IMR-90 (cell line): Measurements from ENCODE around the gene BRMS1. TPM values are rescaled to one million over a fixed set of nuclear protein-coding genes. Genes with fewer than 3 reads are reported as not detected.

Experiments used
- ATAC-seq: fragments of 200-7000 bp; cut with Tn5 transposase; 2 replicates; pipeline ENCODE4 v1.9.1; 2020; ENCODE audit warnings: low read depth, mild to moderate bottlenecking, moderate library complexity
- BruUV-seq: library from RNA; stranded (reverse); fragments of 400-500 nt; replicated peaks from 2 replicates; lab custom pipeline; 2021; lab: Mats Ljungman, UMichigan
- CTCF ChIA-PET: fragments of 300-600 bp; formaldehyde crosslinking; extraction: SDS; loops from one replicate; lab custom pipeline; 2021; ENCODE audit warnings: antibody characterized with exemption; lab: Yijun Ruan, JAX
- POLR2A ChIA-PET: fragments of 300-600 bp; sonication (Branson Sonifier 250); formaldehyde crosslinking; loops from one replicate; lab custom pipeline; 2022; ENCODE audit warnings: antibody characterized with exemption; ENCODE audit not compliant: unreplicated experiment; lab: Charles Lee
- DNase-seq: peaks from one replicate; pipeline ENCODE4 v3.0.0; 2013
- H2AFZ ChIP-seq: replicated peaks from 2 replicates; pipeline ENCODE3; 2013; ENCODE audit warnings: low read length, mild to moderate bottlenecking; ENCODE audit not compliant: poor library complexity
- H2AK5ac ChIP-seq: 2 replicates; pipeline ENCODE4 v1.6.1; 2013; ENCODE audit warnings: low read depth, low read length, inconsistent platforms
- H2AK9ac ChIP-seq: replicated peaks from 2 replicates; pipeline ENCODE3; 2013; ENCODE audit warnings: mild to moderate bottlenecking, low read depth, low read length, moderate library complexity; ENCODE audit not compliant: poor library complexity
- H2BK120ac ChIP-seq: 2 replicates; pipeline ENCODE4 v1.6.1; 2013; ENCODE audit warnings: low read depth, low read length, inconsistent platforms
- H2BK15ac ChIP-seq: 3 replicates; pipeline ENCODE4 v1.6.1; 2013; ENCODE audit warnings: low read depth, low read length, inconsistent platforms
- H2BK20ac ChIP-seq: 2 replicates; pipeline ENCODE4 v1.6.1; 2013; ENCODE audit warnings: low read depth, mild to moderate bottlenecking, inconsistent platforms, low read length, moderate library complexity
- H2BK5ac ChIP-seq: 2 replicates; pipeline ENCODE4 v1.6.1; 2013; ENCODE audit warnings: mild to moderate bottlenecking, low read depth, low read length, inconsistent platforms; ENCODE audit not compliant: poor library complexity, severe bottlenecking
- H3K14ac ChIP-seq: replicated peaks from 2 replicates; pipeline ENCODE4 v1.6.1; 2013; ENCODE audit warnings: low read depth, low read length, inconsistent platforms
- H3K18ac ChIP-seq: 2 replicates; pipeline ENCODE4 v1.6.1; 2013; ENCODE audit warnings: low read depth, low read length, control low read depth
- H3K23ac ChIP-seq: 2 replicates; pipeline ENCODE4 v1.6.1; 2013; ENCODE audit warnings: low read depth, low read length, inconsistent platforms
- H3K27ac ChIP-seq: 2 replicates; pipeline ENCODE4 v1.5.1; 2013; ENCODE audit warnings: mild to moderate bottlenecking, control low read depth, low read length; ENCODE audit not compliant: insufficient read depth
- H3K27me3 ChIP-seq: 2 replicates; pipeline ENCODE4 v1.6.1; 2013; ENCODE audit warnings: low read length; ENCODE audit not compliant: control insufficient read depth, insufficient read depth
- H3K36me3 ChIP-seq: 2 replicates; pipeline ENCODE4 v1.6.1; 2013; ENCODE audit warnings: low read length, mixed read lengths; ENCODE audit not compliant: control insufficient read depth, insufficient read depth
- H3K4ac ChIP-seq: 2 replicates; pipeline ENCODE4 v1.6.1; 2013; ENCODE audit warnings: low read depth, low read length, inconsistent platforms
- H3K4me1 ChIP-seq: 2 replicates; pipeline ENCODE4 v1.6.1; 2013; ENCODE audit warnings: low read length, mixed read lengths; ENCODE audit not compliant: control insufficient read depth, insufficient read depth
- H3K4me2 ChIP-seq: 2 replicates; pipeline ENCODE4 v1.6.1; 2013; ENCODE audit warnings: low read depth, mild to moderate bottlenecking, control low read depth, low read length, moderate library complexity
- H3K4me3 ChIP-seq: 2 replicates; pipeline ENCODE4 v1.5.1; 2013; ENCODE audit warnings: low read depth, mild to moderate bottlenecking, control low read depth, low read length, moderate library complexity; ENCODE audit not compliant: insufficient read depth
- H3K56ac ChIP-seq: 2 replicates; pipeline ENCODE4 v1.6.1; 2013; ENCODE audit warnings: low read length, inconsistent platforms; ENCODE audit not compliant: insufficient read depth; ENCODE audit errors: extremely low read depth
- H3K79me1 ChIP-seq, 2 experiments: 2 replicates each; pipeline ENCODE4 v1.6.1; 2013; ENCODE audit warnings: low read length in 2 of 2, inconsistent platforms in 1 of 2, low read depth in 1 of 2
- H3K9ac ChIP-seq: 2 replicates; pipeline ENCODE4 v1.6.1; 2013; ENCODE audit warnings: low read depth, low read length, control low read depth
- H3K9me1 ChIP-seq: 2 replicates; pipeline ENCODE4 v1.6.1; 2013; ENCODE audit warnings: low read length, inconsistent platforms; ENCODE audit not compliant: insufficient read depth
- H3K9me3 ChIP-seq: 2 replicates; pipeline ENCODE4 v1.6.1; 2013; ENCODE audit warnings: low read length; ENCODE audit not compliant: control insufficient read depth, insufficient read depth
- H4K20me1 ChIP-seq: 2 replicates; pipeline ENCODE4 v1.6.1; 2013; ENCODE audit warnings: low read length, inconsistent platforms; ENCODE audit not compliant: insufficient read depth
- H4K5ac ChIP-seq: 2 replicates; pipeline ENCODE4 v1.6.1; 2013; ENCODE audit warnings: mild to moderate bottlenecking, low read depth, low read length, control low read depth
- H4K8ac ChIP-seq, 2 experiments: 2 replicates each; pipeline ENCODE4 v1.6.1; 2013; ENCODE audit warnings: low read depth in 2 of 2, low read length in 2 of 2, control low read depth in 1 of 2, inconsistent platforms in 1 of 2
- H4K91ac ChIP-seq: 2 replicates; pipeline ENCODE4 v1.6.1; 2013; ENCODE audit warnings: low read depth, low read length, inconsistent platforms; ENCODE audit not compliant: insufficient read depth
- MAFK ChIP-seq: IDR thresholded peaks from 2 replicates; pipeline ENCODE4 v1.6.1; 2012; ENCODE audit warnings: low read depth, low read length, improper control_type of control experiment
- MXI1 ChIP-seq: IDR thresholded peaks from 2 replicates; pipeline ENCODE4 v1.6.1; 2012; ENCODE audit warnings: low read depth, mild to moderate bottlenecking, low read length, moderate library complexity, borderline replicate concordance
- POLR2A ChIP-seq: IDR thresholded peaks from 2 replicates; pipeline ENCODE4 v1.6.1; 2012; ENCODE audit warnings: mild to moderate bottlenecking, low read depth, low read length
- RAD21 ChIP-seq: IDR thresholded peaks from 2 replicates; pipeline ENCODE4 v1.6.1; 2012; ENCODE audit warnings: low read length, improper control_type of control experiment
- RFX5 ChIP-seq: IDR thresholded peaks from 2 replicates; pipeline ENCODE4 v1.8.0; 2012; ENCODE audit warnings: low read depth, mild to moderate bottlenecking, low read length, moderate library complexity
- SMC3 ChIP-seq: fragments of 150-350 bp; IDR thresholded peaks from 2 replicates; pipeline ENCODE4 v1.6.1; 2016; ENCODE audit warnings: low read depth, mild to moderate bottlenecking, antibody characterized with exemption, low read length, moderate library complexity
- USF2 ChIP-seq: fragments of 150-350 bp; IDR thresholded peaks from 2 replicates; pipeline ENCODE4 v1.6.1; 2017; ENCODE audit warnings: mild to moderate bottlenecking, antibody characterized with exemption, low read length, low read depth
- WGBS, 2 experiments: methylation state at CpG; one replicate each; pipeline versions ENCODE4 v1.1.5 to v1.1.7; 2013; ENCODE audit warnings: missing lambda C conversion rate in 2 of 2; ENCODE audit not compliant: insufficient read length in 1 of 2; ENCODE audit errors: extremely low coverage in 2 of 2; 5-methylcytosine and 5-hydroxymethylcytosine counted together
- dilution Hi-C: fragments of 300-500 bp; cut with HindIII; formaldehyde crosslinking; loops from one replicate; pipeline ENCODE4 v1.14.3; 2018; ENCODE audit warnings: low sequenced_read_pairs; ENCODE audit not compliant: unreplicated experiment
- in situ Hi-C: fragments of 300-500 bp; cut with MboI; formaldehyde crosslinking; loops from 3 replicates; pipeline ENCODE4 v1.14.3; 2019; ENCODE audit warnings: low sequenced_read_pairs, inconsistent platforms, mixed read lengths
- intact Hi-C: fragments of 100-400 bp; cut with micrococcal nuclease; formaldehyde crosslinking; loops from 2 replicates; pipeline ENCODE4 v1.10.0; 2022
- polyA plus RNA-seq, 3 experiments: library from polyadenylated mRNA; depleted of rRNA; stranded (reverse); fragments of >200 nt; gene quantifications; 2 replicates each; pipeline ENCODE4 v1.2.3, GENCODE V29; 2012; ENCODE audit warnings: low replicate concordance in 1 of 3
- total RNA-seq: library from RNA; depleted of rRNA; stranded (reverse); fragments of >200 nt; gene quantifications from 2 replicates; pipeline ENCODE4 v1.2.3, GENCODE V29; 2012

Gene BRMS1
- total and polyA plus RNA-seq, 2 of the 4 experiments (the other 2 are of a cell fraction), result 48.3 to 57.9 TPM

- POLR2A ChIA-PET, result no interaction called here
Observed at GRCh38 chr11:66365711-66366619, 21.1 kb upstream of the BRMS1 start.

More at GRCh38 chr11:66365711-66366619, 21.1 kb upstream of the BRMS1 start:
- Histone ChIP-seq H3K18ac (no peak overlapping the region), H3K27ac (no peak overlapping the region), H2BK20ac (no peak overlapping the region), H3K56ac (no peak overlapping the region), H4K5ac (no peak overlapping the region), H3K4me3 (no peak overlapping the region), H2AFZ (peak overlapping the region; percentile 40), H2AK5ac (no peak overlapping the region), H2BK120ac (no peak overlapping the region), H3K4me1 (peaks cover 5% of the 10 kb centered on the region), H3K9me1 (peaks cover 7% of the 10 kb centered on the region; the same call in 1 of the 2 replicates), H3K23ac (no peak overlapping the region), H3K36me3 (no peaks in the 10 kb centered on the region), H3K4me2 (no peak overlapping the region), H2AK9ac (no peak overlapping the region), H3K4ac (no peak overlapping the region), H3K9me3 (no peaks in the 10 kb centered on the region), H4K8ac (no peak overlapping the region), H3K27me3 (peaks cover 2% of the 10 kb centered on the region; the same call in 1 of the 2 replicates), H4K20me1 (peaks cover 6% of the 10 kb centered on the region; the same call in 1 of the 2 replicates), H4K91ac (no peak overlapping the region), H3K14ac (no peak overlapping the region), H2BK5ac (no peak overlapping the region), H3K9ac (no peak overlapping the region), H2BK15ac (no peak overlapping the region), H3K79me1 (no peaks in the 10 kb centered on the region)
- WGBS, 2 experiments, result 41% methylated on average over 4 of the region's 14 CpGs; no CpG with 5 or more reads in 1 of the 2 experiments
- no TSS peak for BruUV-seq
- dilution Hi-C loops, result no loop called here
- CTCF ChIA-PET, result no interaction called here
- in situ Hi-C loops, result no loop called here
- ATAC-seq, result no peak
- TF ChIP-seq POLR2A (no peak), MAFK (no peak), USF2 (no peak), RFX5 (no peak), RAD21 (no peak), SMC3 (no peak), MXI1 (no peak)
- no peak for DNase-seq
- intact Hi-C loops, result no loop called here
